B cell (primary cell): ENCODE measurements around the gene NR4A1. TPM values are rescaled to one million over a fixed set of nuclear protein-coding genes. Genes with fewer than 3 reads are reported as not detected.

Experiments
- ATAC-seq: fragments of 200-7000 bp; cut with Tn5 transposase; one replicate; pipeline ENCODE4 v1.10.0; 2021; ENCODE audit warnings: low read depth, mild to moderate bottlenecking, moderate number of reproducible peaks, moderate library complexity
- CTCF ChIA-PET: fragments of 350-600 bp; sonication (Branson Sonifier 250); formaldehyde crosslinking; loops from one replicate; lab custom pipeline; 2021; ENCODE audit warnings: antibody characterized with exemption, inconsistent platforms; lab: Charles Lee
- POLR2A ChIA-PET: fragments of 350-600 bp; sonication (Branson Sonifier 250); formaldehyde crosslinking; loops from one replicate; lab custom pipeline; 2021; ENCODE audit warnings: antibody characterized with exemption; lab: Charles Lee
- DNase-seq: peaks from one replicate; pipeline ENCODE4 v3.0.0; 2013
- H2AFZ ChIP-seq: 2 replicates; pipeline ENCODE4 v1.6.1; 2012; ENCODE audit warnings: mild to moderate bottlenecking, low read depth, low read length; ENCODE audit not compliant: insufficient read depth, poor library complexity, severe bottlenecking
- H3K27ac ChIP-seq, 2 donors: 1 replicate in 1 of 2; 2 replicates in 1 of 2; pipeline ENCODE4 v1.5.1; 2012 to 2013; ENCODE audit warnings: low read length in 2 of 2, mild to moderate bottlenecking in 2 of 2, moderate library complexity in 1 of 2
- H3K27me3 ChIP-seq, 4 experiments: fragments of 200-600 bp in 1 of 4; sonication (generic) in 1 of 4; replicated peaks in 1 of 4; 1 replicate in 2 of 4; 2 replicates in 2 of 4; pipeline versions ENCODE4 v1.6.1 to v1.7.0; 2013 to 2016; ENCODE audit warnings: low read length in 3 of 4, mild to moderate bottlenecking in 2 of 4, mixed read lengths in 1 of 4, moderate library complexity in 1 of 4; ENCODE audit not compliant: insufficient read depth in 4 of 4, control insufficient read depth in 3 of 4; ENCODE audit errors: control extremely low read depth in 1 of 4
- H3K36me3 ChIP-seq, 2 experiments: replicated peaks in 1 of 2; 1 replicate in 1 of 2; 2 replicates in 1 of 2; pipeline versions ENCODE4 v1.6.1 to v1.7.1; 2013; ENCODE audit warnings: low read length in 1 of 2; ENCODE audit not compliant: insufficient read depth in 2 of 2, control insufficient read depth in 1 of 2; ENCODE audit errors: control extremely low read depth in 1 of 2, extremely low read depth in 1 of 2
- H3K4me1 ChIP-seq, 2 donors: fragments of 200-600 bp in 1 of 2; sonication (generic) in 1 of 2; 1 replicate in 1 of 2; 2 replicates in 1 of 2; pipeline versions ENCODE4 v1.5.1 to v1.6.1; 2013 to 2017; ENCODE audit warnings: low read length in 2 of 2; ENCODE audit not compliant: control insufficient read depth in 2 of 2, insufficient read depth in 2 of 2
- H3K4me2 ChIP-seq: replicated peaks from 2 replicates; pipeline ENCODE3; 2012; ENCODE audit warnings: mild to moderate bottlenecking, low read depth, low read length; ENCODE audit not compliant: poor library complexity, severe bottlenecking
- H3K4me3 ChIP-seq, 5 experiments: fragments of 200-600 bp in 1 of 5; sonication (generic) in 1 of 5; 1 replicate in 3 of 5; 2 replicates in 2 of 5; pipeline versions ENCODE4 v1.5.1 to v1.7.0; 2011 to 2016; ENCODE audit warnings: low read length in 4 of 5, mild to moderate bottlenecking in 4 of 5, low read depth in 2 of 5, control low read depth in 1 of 5, moderate library complexity in 1 of 5; ENCODE audit not compliant: insufficient read depth in 1 of 5; ENCODE audit errors: control extremely low read depth in 1 of 5, extremely low read depth in 1 of 5
- H3K79me2 ChIP-seq: fragments of 200-600 bp; sonication (generic); one replicate; pipeline ENCODE4 v1.6.0; 2016; ENCODE audit warnings: low read length; ENCODE audit not compliant: control insufficient read depth, insufficient read depth
- H3K9ac ChIP-seq: fragments of 200-600 bp; sonication (generic); 2 replicates; pipeline ENCODE4 v1.6.1; 2017; ENCODE audit warnings: mild to moderate bottlenecking, low read length, moderate library complexity
- H3K9me3 ChIP-seq, 3 donors: one replicate each; pipeline versions ENCODE4 v1.6.1 to v1.7.1; 2013; ENCODE audit warnings: low read length in 2 of 3; ENCODE audit not compliant: control insufficient read depth in 2 of 3, insufficient read depth in 1 of 3; ENCODE audit errors: control extremely low read depth in 1 of 3
- H4K20me1 ChIP-seq: 2 replicates; pipeline ENCODE4 v1.6.0; 2012; ENCODE audit warnings: mild to moderate bottlenecking, low read length; ENCODE audit not compliant: insufficient read depth, control insufficient read depth, poor library complexity, severe bottlenecking
- H3K27ac Mint-ChIP-seq: one replicate; pipeline ENCODE4 v1.8.0; 2021; ENCODE audit warnings: mixed read lengths
- H3K27me3 Mint-ChIP-seq: one replicate; pipeline ENCODE4 v1.8.0; 2021; ENCODE audit warnings: mixed read lengths
- H3K4me1 Mint-ChIP-seq: one replicate; pipeline ENCODE4 v1.8.0; 2021; ENCODE audit warnings: mixed read lengths
- H3K4me3 Mint-ChIP-seq: one replicate; pipeline ENCODE4 v1.8.0; 2021; ENCODE audit warnings: mixed read lengths
- H3K9me3 Mint-ChIP-seq: one replicate; pipeline ENCODE4 v1.8.0; 2022; ENCODE audit warnings: mixed read lengths; ENCODE audit not compliant: insufficient read depth
- EZH2 ChIP-seq: IDR thresholded peaks from 2 replicates; pipeline ENCODE4 v1.6.1; 2012; ENCODE audit warnings: borderline replicate concordance, low read depth, mild to moderate bottlenecking, moderate library complexity, low read length; ENCODE audit not compliant: insufficient read depth, poor library complexity, severe bottlenecking
- WGBS: methylation state at CpG from one replicate; pipeline ENCODE4 v1.1.5; 2013; ENCODE audit warnings: missing lambda C conversion rate; ENCODE audit not compliant: insufficient coverage; 5-methylcytosine and 5-hydroxymethylcytosine counted together
- intact Hi-C: fragments of 100-400 bp; cut with micrococcal nuclease; formaldehyde crosslinking; loops from one replicate; pipeline ENCODE4 v1.10.0; 2022
- polyA plus RNA-seq: library from polyadenylated mRNA; depleted of rRNA; stranded (reverse); fragments of >200 nt; gene quantifications from 2 replicates; pipeline ENCODE4 v1.2.3, GENCODE V29; 2012
- total RNA-seq, 2 donors: library from RNA; stranded (reverse); fragments of 120-200 nt in 1 of 2; gene quantifications; 1 replicate in 1 of 2; 2 replicates in 1 of 2; pipeline versions ENCODE4 v1.2.3 to v1.2.4, GENCODE V29; 2013 to 2022
- TF ChIP-seq, protein P1 (sequence below): fragments of 200-600 bp; IDR thresholded peaks from one replicate; pipeline ENCODE4 v1.8.0; 2022; ENCODE audit warnings: antibody characterized with exemption, mild to moderate bottlenecking

NR4A1 gene
- total and polyA plus RNA-seq, 2 donors (not counting 1 experiment from before 2014, with no cell fraction given), result 43.2 to 470 TPM

DNA sequence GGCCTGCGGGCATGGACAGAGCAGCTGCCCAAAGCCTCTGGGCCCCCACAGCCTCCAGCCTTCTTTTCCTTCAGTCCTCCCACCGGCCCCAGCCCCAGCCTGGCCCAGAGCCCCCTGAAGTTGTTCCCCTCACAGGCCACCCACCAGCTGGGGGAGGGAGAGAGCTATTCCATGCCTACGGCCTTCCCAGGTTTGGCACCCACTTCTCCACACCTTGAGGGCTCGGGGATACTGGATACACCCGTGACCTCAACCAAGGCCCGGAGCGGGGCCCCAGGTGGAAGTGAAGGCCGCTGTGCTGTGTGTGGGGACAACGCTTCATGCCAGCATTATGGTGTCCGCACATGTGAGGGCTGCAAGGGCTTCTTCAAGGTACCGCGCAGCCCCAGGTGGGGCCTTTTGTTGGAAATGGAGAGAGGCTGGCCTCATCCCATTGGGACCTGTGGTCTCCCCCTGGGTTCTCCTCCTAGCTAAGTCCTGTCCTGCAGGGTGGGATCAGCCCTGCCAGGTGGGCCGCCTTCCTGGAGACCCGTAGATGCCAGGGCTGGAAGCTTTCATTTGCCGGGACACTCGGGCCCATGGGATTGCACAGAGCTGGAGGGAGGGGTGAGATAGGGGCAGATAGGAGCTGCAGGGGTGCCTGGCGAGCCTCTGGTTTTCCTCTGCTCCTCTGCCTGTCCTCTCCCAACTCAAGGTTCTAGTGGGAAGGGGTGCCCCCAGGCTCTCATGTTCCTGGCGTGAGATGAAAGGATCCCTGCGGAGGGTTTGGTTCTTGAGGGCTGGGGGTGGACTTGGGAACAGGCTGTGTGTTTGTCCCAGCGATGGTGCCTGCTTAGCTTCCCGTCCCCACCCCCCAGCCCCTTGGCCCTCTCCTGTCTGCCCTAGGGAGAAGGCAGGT lies 3.8 kb downstream of the NR4A1 start:
- Mint-ChIP-seq H3K27ac (no peak overlapping the region), H3K4me3 (no peak overlapping the region), H3K4me1 (peaks cover 32% of the 10 kb centered on the region), H3K27me3 (no peaks in the 10 kb centered on the region), H3K9me3 (no peaks in the 10 kb centered on the region)
- H3K4me1 ChIP-seq, result peaks cover 16 to 27% of the 10 kb centered on the region in 2 donors
- H3K4me3 ChIP-seq, result no peak overlapping the region
- intact Hi-C loops, result no loop called here
- H3K27me3 ChIP-seq, result no peaks in the 10 kb centered on the region
- no peak overlapping the region for H2AFZ ChIP-seq
- H3K9ac ChIP-seq, result no peak overlapping the region
- POLR2A ChIA-PET, result interaction anchor here (1.2 to 1.3 kb wide), 2 partner anchors 14 to 23 kb away, joined by 3 to 4 read pairs; partner anchors contain the start of gene ATG101
- DNase-seq, result no peak
- H3K36me3 ChIP-seq, result peaks cover 0 to 35% of the 10 kb centered on the region in 2 experiments
- H4K20me1 ChIP-seq, result peaks cover 39% of the 10 kb centered on the region
- no peak for TF ChIP-seq EZH2
- TF ChIP-seq, protein P1, sequence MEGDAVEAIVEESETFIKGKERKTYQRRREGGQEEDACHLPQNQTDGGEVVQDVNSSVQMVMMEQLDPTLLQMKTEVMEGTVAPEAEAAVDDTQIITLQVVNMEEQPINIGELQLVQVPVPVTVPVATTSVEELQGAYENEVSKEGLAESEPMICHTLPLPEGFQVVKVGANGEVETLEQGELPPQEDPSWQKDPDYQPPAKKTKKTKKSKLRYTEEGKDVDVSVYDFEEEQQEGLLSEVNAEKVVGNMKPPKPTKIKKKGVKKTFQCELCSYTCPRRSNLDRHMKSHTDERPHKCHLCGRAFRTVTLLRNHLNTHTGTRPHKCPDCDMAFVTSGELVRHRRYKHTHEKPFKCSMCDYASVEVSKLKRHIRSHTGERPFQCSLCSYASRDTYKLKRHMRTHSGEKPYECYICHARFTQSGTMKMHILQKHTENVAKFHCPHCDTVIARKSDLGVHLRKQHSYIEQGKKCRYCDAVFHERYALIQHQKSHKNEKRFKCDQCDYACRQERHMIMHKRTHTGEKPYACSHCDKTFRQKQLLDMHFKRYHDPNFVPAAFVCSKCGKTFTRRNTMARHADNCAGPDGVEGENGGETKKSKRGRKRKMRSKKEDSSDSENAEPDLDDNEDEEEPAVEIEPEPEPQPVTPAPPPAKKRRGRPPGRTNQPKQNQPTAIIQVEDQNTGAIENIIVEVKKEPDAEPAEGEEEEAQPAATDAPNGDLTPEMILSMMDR, result no peak
- H3K79me2 ChIP-seq, result no peaks in the 10 kb centered on the region
- CTCF ChIA-PET, result interaction anchor here (1.0 to 1.4 kb wide), 5 partner anchors 13 to 52 kb away, joined by 3 to 6 read pairs (median 3); no protein-coding TSS in a partner anchor
- H3K27ac ChIP-seq, result no peak overlapping the region
- no peak overlapping the region for H3K4me2 ChIP-seq
- WGBS, result 99% methylated on average over 14 of the region's 21 CpGs
- H3K9me3 ChIP-seq, result no peaks in the 10 kb centered on the region
- ATAC-seq, result no peak
